Activated CD8-positive, alpha-beta T cell treated with anti-CD3 and anti-CD28 coated beads, Interleukin-2, amount 10 ng/mL, durations not matched to agents 7 days and 5 days (primary cell): Measurements from ENCODE around the gene SYNGR1. TPM values are rescaled to one million over a fixed set of nuclear protein-coding genes. Genes with fewer than 3 reads are reported as not detected.

Experiments
- ATAC-seq: fragments of 150-1000 bp; cut with Tn5 transposase; one replicate; pipeline ENCODE4 v1.10.0; 2021; ENCODE audit warnings: moderate library complexity
- CTCF ChIA-PET: fragments of 350-600 bp; sonication (Branson Sonifier 250); formaldehyde crosslinking; loops from one replicate; lab custom pipeline; 2021; ENCODE audit warnings: antibody characterized with exemption; lab: Charles Lee
- POLR2A ChIA-PET: fragments of 350-600 bp; sonication (Branson Sonifier 250); formaldehyde crosslinking; loops from one replicate; lab custom pipeline; 2021; ENCODE audit warnings: antibody characterized with exemption; lab: Charles Lee
- DNase-seq: peaks from one replicate; pipeline ENCODE4 v3.0.0-alpha.2; 2020
- H3K27ac Mint-ChIP-seq: one replicate; pipeline ENCODE4 v1.8.0; 2021; ENCODE audit warnings: mild to moderate bottlenecking, mixed read lengths
- H3K27me3 Mint-ChIP-seq: one replicate; pipeline ENCODE4 v1.8.0; 2021; ENCODE audit warnings: low read depth, mixed read lengths
- H3K36me3 Mint-ChIP-seq: one replicate; pipeline ENCODE4 v1.8.0; 2021; ENCODE audit warnings: low read depth, mixed read lengths
- H3K4me1 Mint-ChIP-seq: one replicate; pipeline ENCODE4 v1.8.0; 2021; ENCODE audit warnings: low read depth, mixed read lengths
- H3K4me3 Mint-ChIP-seq: one replicate; pipeline ENCODE4 v1.8.0; 2021; ENCODE audit warnings: mild to moderate bottlenecking, mixed read lengths
- H3K9me3 Mint-ChIP-seq: one replicate; pipeline ENCODE4 v1.8.0; 2022; ENCODE audit warnings: mixed read lengths; ENCODE audit not compliant: insufficient read depth
- total RNA-seq, 2 experiments: library from RNA; stranded (reverse); gene quantifications; one replicate each; pipeline ENCODE4 v1.2.3, GENCODE V29; 2021

The SYNGR1 gene
- total RNA-seq, 2 experiments from 2014 or later: 0.24 to 0.37 TPM

- Mint-ChIP-seq H3K4me3 (no peak overlapping the region), H3K9me3 (no peaks in the 10 kb centered on the region), H3K36me3 (peaks cover 37% of the 10 kb centered on the region), H3K27ac (peak overlapping the region; percentile 74), H3K27me3 (no peaks in the 10 kb centered on the region), H3K4me1 (peaks cover 44% of the 10 kb centered on the region)
- ATAC-seq: no peak
- CTCF ChIA-PET: interaction anchor here (1.0 to 1.7 kb wide), 2 partner anchors 23 to 114 kb away, joined by 3 to 6 read pairs; no protein-coding TSS in a partner anchor
- POLR2A ChIA-PET: interaction anchor here (1.1 to 1.2 kb wide), 2 partner anchors 14 to 15 kb away, joined by 3 read pairs; partner anchors contain the start of gene TAB1
- no peak for DNase-seq
Observed at GRCh38 chr22:39414377-39414776, 64.6 kb downstream of the SYNGR1 start.

- Mint-ChIP-seq H3K9me3 (no peaks in the 10 kb centered on the region), H3K4me1 (peaks cover 44% of the 10 kb centered on the region), H3K36me3 (peaks cover 38% of the 10 kb centered on the region), H3K27me3 (no peaks in the 10 kb centered on the region), H3K4me3 (no peak overlapping the region), H3K27ac (peak overlapping the region; percentile 20)
- CTCF ChIA-PET: interaction anchor here (1.7 kb wide), 1 partner anchor 22 kb away, joined by 6 read pairs; no protein-coding TSS in a partner anchor
- POLR2A ChIA-PET: interaction anchor here (1.0 to 1.1 kb wide), 2 partner anchors 15 to 105 kb away, joined by 3 read pairs; partner anchors contain the start of genes ATF4 and TAB1
- ATAC-seq (no peak), DNase-seq (no peak)
Observed at GRCh38 chr22:39414886-39415285, 65.1 kb downstream of the SYNGR1 start.

GRCh38 chr22:39415506-39415905, 65.7 kb downstream of the SYNGR1 start:
- Mint-ChIP-seq H3K27ac (no peak overlapping the region), H3K4me1 (peaks cover 44% of the 10 kb centered on the region), H3K4me3 (no peak overlapping the region), H3K27me3 (no peaks in the 10 kb centered on the region), H3K36me3 (peaks cover 44% of the 10 kb centered on the region), H3K9me3 (no peaks in the 10 kb centered on the region)
- ChIA-PET CTCF (interaction anchor here (1.7 kb wide), 1 partner anchor 21 kb away, joined by 6 read pairs; no protein-coding TSS in a partner anchor), POLR2A (interaction anchor here (1.0 to 1.1 kb wide), 2 partner anchors 16 to 104 kb away, joined by 3 read pairs; partner anchors contain the start of genes ATF4 and TAB1)
- DNase-seq: no peak
- no peak for ATAC-seq

- POLR2A ChIA-PET: no interaction called here
- Mint-ChIP-seq H3K36me3 (peaks cover 41% of the 10 kb centered on the region), H3K27ac (peak overlapping the region; percentile 39)
Observed at GRCh38 chr22:39416319-39416718, 66.5 kb downstream of the SYNGR1 start.

GRCh38 chr22:39417641-39418040, 67.8 kb downstream of the SYNGR1 start:
- CTCF ChIA-PET: interaction anchor here (1.0 kb wide), 1 partner anchor 111 kb away, joined by 3 read pairs; no protein-coding TSS in a partner anchor
- ATAC-seq (no peak), DNase-seq (no peak)
- Mint-ChIP-seq H3K9me3 (no peaks in the 10 kb centered on the region), H3K27ac (no peak overlapping the region), H3K4me1 (peaks cover 25% of the 10 kb centered on the region), H3K4me3 (no peak overlapping the region), H3K27me3 (no peaks in the 10 kb centered on the region), H3K36me3 (peaks cover 47% of the 10 kb centered on the region)
- POLR2A ChIA-PET: no interaction called here

More at GRCh38 chr22:39416319-39416718, 66.5 kb downstream of the SYNGR1 start:
- no peaks in the 10 kb centered on the region for H3K9me3 Mint-ChIP-seq
- H3K27me3 Mint-ChIP-seq: no peaks in the 10 kb centered on the region
- CTCF ChIA-PET: interaction anchor here (0.7 kb wide), 1 partner anchor 80 kb away, joined by 4 read pairs; no protein-coding TSS in a partner anchor
- H3K4me1 Mint-ChIP-seq: peaks cover 37% of the 10 kb centered on the region
- ATAC-seq: no peak
- H3K4me3 Mint-ChIP-seq: no peak overlapping the region
- DNase-seq: no peak

GRCh38 chr22:39418696-39419095, 68.9 kb downstream of the SYNGR1 start:
- Mint-ChIP-seq H3K36me3 (peaks cover 48% of the 10 kb centered on the region), H3K4me3 (no peak overlapping the region), H3K9me3 (no peaks in the 10 kb centered on the region), H3K4me1 (peaks cover 14% of the 10 kb centered on the region), H3K27ac (no peak overlapping the region), H3K27me3 (no peaks in the 10 kb centered on the region)
- no peak for ATAC-seq
- DNase-seq: no peak
- ChIA-PET POLR2A (no interaction called here), CTCF (interaction anchor here (1.0 kb wide), 1 partner anchor 110 kb away, joined by 3 read pairs; no protein-coding TSS in a partner anchor)

GRCh38 chr22:39419096-39419495, 69.3 kb downstream of the SYNGR1 start:
- H3K27ac Mint-ChIP-seq: peak overlapping the region; percentile 48
- ChIA-PET CTCF (no interaction called here), POLR2A (no interaction called here)
- DNase-seq: no peak
- no peaks in the 10 kb centered on the region for H3K9me3 Mint-ChIP-seq
- no peak for ATAC-seq
- H3K27me3 Mint-ChIP-seq: no peaks in the 10 kb centered on the region
- peaks cover 10% of the 10 kb centered on the region for H3K4me1 Mint-ChIP-seq
- H3K4me3 Mint-ChIP-seq: no peak overlapping the region
- H3K36me3 Mint-ChIP-seq: peaks cover 50% of the 10 kb centered on the region

- DNase-seq: no peak
- Mint-ChIP-seq H3K27me3 (no peaks in the 10 kb centered on the region), H3K9me3 (no peaks in the 10 kb centered on the region), H3K4me1 (peaks cover 2% of the 10 kb centered on the region), H3K36me3 (peaks cover 51% of the 10 kb centered on the region), H3K27ac (no peak overlapping the region), H3K4me3 (no peak overlapping the region)
- ATAC-seq: no peak
- POLR2A ChIA-PET: no interaction called here
- CTCF ChIA-PET: no interaction called here
Observed at GRCh38 chr22:39419911-39420310, 70.1 kb downstream of the SYNGR1 start.

- POLR2A ChIA-PET: interaction anchor here (0.9 kb wide), 1 partner anchor 10 kb away, joined by 3 read pairs; no protein-coding TSS in a partner anchor
Observed at GRCh38 chr22:39421691-39422090, 71.9 kb downstream of the SYNGR1 start.

GRCh38 chr22:39422101-39422500, 72.3 kb downstream of the SYNGR1 start:
- DNase-seq (no peak), ATAC-seq (no peak)
- Mint-ChIP-seq H3K4me3 (no peak overlapping the region), H3K9me3 (no peaks in the 10 kb centered on the region), H3K4me1 (no peaks in the 10 kb centered on the region), H3K27ac (no peak overlapping the region), H3K27me3 (no peaks in the 10 kb centered on the region), H3K36me3 (peaks cover 49% of the 10 kb centered on the region)
- POLR2A ChIA-PET: interaction anchor here (0.9 kb wide), 1 partner anchor 11 kb away, joined by 3 read pairs; no protein-coding TSS in a partner anchor
- CTCF ChIA-PET: no interaction called here

More at GRCh38 chr22:39421691-39422090, 71.9 kb downstream of the SYNGR1 start:
- no peak overlapping the region for H3K27ac Mint-ChIP-seq
- CTCF ChIA-PET: no interaction called here
- H3K9me3 Mint-ChIP-seq: no peaks in the 10 kb centered on the region
- no peak overlapping the region for H3K4me3 Mint-ChIP-seq
- H3K27me3 Mint-ChIP-seq: no peaks in the 10 kb centered on the region
- no peaks in the 10 kb centered on the region for H3K4me1 Mint-ChIP-seq
- ATAC-seq (no peak), DNase-seq (no peak)
- peaks cover 48% of the 10 kb centered on the region for H3K36me3 Mint-ChIP-seq

GRCh38 chr22:39422721-39423120, 72.9 kb downstream of the SYNGR1 start:
- H3K9me3 Mint-ChIP-seq: no peaks in the 10 kb centered on the region
- POLR2A ChIA-PET: no interaction called here
- no peak overlapping the region for H3K4me3 Mint-ChIP-seq
- CTCF ChIA-PET: no interaction called here
- no peak for ATAC-seq
- peaks cover 3% of the 10 kb centered on the region for H3K4me1 Mint-ChIP-seq
- no peaks in the 10 kb centered on the region for H3K27me3 Mint-ChIP-seq
- H3K36me3 Mint-ChIP-seq: peaks cover 53% of the 10 kb centered on the region
- DNase-seq: no peak
- H3K27ac Mint-ChIP-seq: no peak overlapping the region

- Mint-ChIP-seq H3K4me3 (no peak overlapping the region), H3K4me1 (peaks cover 11% of the 10 kb centered on the region), H3K36me3 (peaks cover 47% of the 10 kb centered on the region), H3K9me3 (no peaks in the 10 kb centered on the region), H3K27me3 (no peaks in the 10 kb centered on the region), H3K27ac (no peak overlapping the region)
- ChIA-PET POLR2A (no interaction called here), CTCF (interaction anchor here (1.0 kb wide), 1 partner anchor 89 kb away, joined by 3 read pairs; no protein-coding TSS in a partner anchor)
- DNase-seq: no peak
- ATAC-seq: no peak
Observed at GRCh38 chr22:39423976-39424375, 74.2 kb downstream of the SYNGR1 start.
